Left lung (tissue), 10 donors: ENCODE measurements around the gene CYB561. TPM values are rescaled to one million over a fixed set of nuclear protein-coding genes. Genes with fewer than 3 reads are reported as not detected.

Source experiments
- ATAC-seq: fragments of 200-7000 bp; cut with Tn5 transposase; one replicate; pipeline ENCODE4 v1.9.1; 2020; ENCODE audit warnings: moderate library complexity
- DNase-seq, 4 donors: peaks; one replicate each; pipeline ENCODE4 v3.0.0-alpha.2; 2013 to 2020
- H3K27ac ChIP-seq, 2 donors: fragments of 200-600 bp; sonication (generic) in 1 of 2; one replicate each; pipeline versions ENCODE4 v1.5.0 to v1.8.0; 2020 to 2021
- H3K27me3 ChIP-seq, 2 donors: fragments of 200-600 bp; sonication (generic) in 1 of 2; one replicate each; pipeline versions ENCODE4 v1.5.0 to v1.8.0; 2020 to 2021
- H3K36me3 ChIP-seq, 2 donors: fragments of 200-600 bp; sonication (generic) in 1 of 2; one replicate each; pipeline versions ENCODE4 v1.5.0 to v1.8.0; 2020 to 2021
- H3K4me1 ChIP-seq, 2 donors: fragments of 200-600 bp; one replicate each; pipeline ENCODE4 v1.8.0; 2021
- H3K4me3 ChIP-seq, 2 donors: fragments of 200-600 bp; sonication (generic) in 1 of 2; one replicate each; pipeline versions ENCODE4 v1.5.0 to v1.8.0; 2020 to 2021; ENCODE audit warnings: mild to moderate bottlenecking in 1 of 2
- H3K9me3 ChIP-seq, 2 donors: fragments of 200-600 bp; sonication (generic) in 1 of 2; one replicate each; pipeline versions ENCODE4 v1.5.0 to v1.8.0; 2020 to 2021
- CTCF ChIP-seq, 2 donors: fragments of 200-600 bp; sonication (generic) in 1 of 2; IDR thresholded peaks; one replicate each; pipeline versions ENCODE4 v1.5.0 to v1.8.0; 2021; ENCODE audit warnings: antibody characterized with exemption in 2 of 2
- intact Hi-C, 2 donors: fragments of 100-400 bp; cut with DNase I; formaldehyde crosslinking; loops; one replicate each; pipeline versions ENCODE4 v1.11.2 to v1.14.2; 2022
- polyA plus RNA-seq, 6 donors: library from polyadenylated mRNA; unstranded; fragments of 120-200 nt; gene quantifications; one replicate each; pipeline ENCODE4 v1.2.1, GENCODE V29; 2013; ENCODE audit not compliant: insufficient read length in 6 of 6
- total RNA-seq, 2 donors: library from RNA; stranded (reverse); fragmentation: NEBNext Ultra II Directional; extraction: Animal tissue kit (Norgen Biotek cat#: 25700); gene quantifications; one replicate each; pipeline ENCODE4 v1.2.1, GENCODE V29; 2021
- donor health status: DM: no; HTN: yes; CAD: no.
- donor health status: DM: no; HTN: no; CAD: no.

The CYB561 gene
- total and polyA plus RNA-seq, 8 donors: 25.9 to 76.4 (median 33.4) TPM

GRCh38 chr17:63430223-63430622, 15.9 kb downstream of the CYB561 start:
- H3K4me1 ChIP-seq: peaks cover 24 to 69% of the 10 kb centered on the region in 2 donors
- H3K4me3 ChIP-seq: no peak overlapping the region
- ATAC-seq (no peak), DNase-seq (no peak)
- no peak overlapping the region for H3K27ac ChIP-seq
- no peak for TF ChIP-seq CTCF (IDR thresholded peaks at IDR 0.05)
- no peaks in the 10 kb centered on the region for H3K9me3 ChIP-seq
- H3K27me3 ChIP-seq: no peaks in the 10 kb centered on the region
- peaks cover 0 to 12% of the 10 kb centered on the region in 2 donors for H3K36me3 ChIP-seq
- intact Hi-C loops: loop anchor here in 1 of 2 donors (5.0 kb wide), 1 partner anchor 47 kb away; the partner anchor contains the start of gene ACE

GRCh38 chr17:63429766-63430165, 16.3 kb downstream of the CYB561 start:
- Histone ChIP-seq H3K4me3 (no peak overlapping the region), H3K4me1 (peaks cover 20 to 66% of the 10 kb centered on the region in 2 donors), H3K27me3 (no peaks in the 10 kb centered on the region), H3K9me3 (no peaks in the 10 kb centered on the region), H3K27ac (no peak overlapping the region), H3K36me3 (peaks cover 0 to 12% of the 10 kb centered on the region in 2 donors)
- TF ChIP-seq CTCF (IDR thresholded peaks at IDR 0.05): no peak
- no peak for ATAC-seq
- no peak for DNase-seq
- intact Hi-C loops: loop anchor here (5.0 to 10.0 kb wide), 3 partner anchors 48 to 185 kb away; partner anchors contain the start of gene ACE (in 1 of the 2)

- Histone ChIP-seq H3K9me3 (no peaks in the 10 kb centered on the region), H3K4me1 (peaks cover 0 to 38% of the 10 kb centered on the region in 2 donors), H3K36me3 (peaks cover 0 to 15% of the 10 kb centered on the region in 2 donors), H3K4me3 (no peak overlapping the region), H3K27me3 (no peaks in the 10 kb centered on the region), H3K27ac (no peak overlapping the region)
- TF ChIP-seq CTCF (IDR thresholded peaks at IDR 0.05): no peak
- DNase-seq (no peak), ATAC-seq (no peak)
- intact Hi-C loops: loop anchor here (5.0 to 10.0 kb wide), 2 partner anchors 180 to 188 kb away; no protein-coding TSS in a partner anchor
Measured at GRCh38 chr17:63426917-63427308, 19.2 kb downstream of the CYB561 start.

GRCh38 chr17:63426041-63426916, 19.8 kb downstream of the CYB561 start:
- H3K36me3 ChIP-seq: peaks cover 0 to 21% of the 10 kb centered on the region in 2 donors
- ATAC-seq: no peak

More at GRCh38 chr17:63426041-63426916, 19.8 kb downstream of the CYB561 start:
- Histone ChIP-seq H3K27me3 (no peaks in the 10 kb centered on the region), H3K9me3 (no peaks in the 10 kb centered on the region), H3K27ac (no peak overlapping the region), H3K4me3 (no peak overlapping the region), H3K4me1 (peaks cover 0 to 31% of the 10 kb centered on the region in 2 donors)
- intact Hi-C loops: loop anchor here (5.0 to 10.0 kb wide), 2 partner anchors 181 to 189 kb away; no protein-coding TSS in a partner anchor
- no peak for DNase-seq
- no peak for TF ChIP-seq CTCF (IDR thresholded peaks at IDR 0.05)
